WTC11 (cell line): ENCODE results near the gene DHX29. TPM values are rescaled to one million over a fixed set of nuclear protein-coding genes. Genes with fewer than 3 reads are reported as not detected.

ENCODE experiments used
- ATAC-seq: fragments of 200-7000 bp; cut with Tn5 transposase; 2 replicates; pipeline ENCODE4 v1.10.0; 2021; ENCODE audit warnings: mild to moderate bottlenecking, moderate library complexity
- CTCF ChIA-PET: fragments of 300-600 bp; sonication (Branson Sonifier 250); formaldehyde crosslinking; loops from one replicate; lab custom pipeline; 2021; ENCODE audit warnings: antibody characterized with exemption; lab: Charles Lee
- POLR2A ChIA-PET: fragments of 350-600 bp; sonication (Branson Sonifier 250); formaldehyde crosslinking; loops from one replicate; lab custom pipeline; 2021; ENCODE audit warnings: antibody characterized with exemption; lab: Charles Lee
- DNase-seq: peaks from one replicate; pipeline ENCODE4 v3.0.0; 2021; ENCODE audit warnings: low spot score
- H3K27ac Mint-ChIP-seq: 2 replicates; pipeline ENCODE4 v1.8.0; 2021; ENCODE audit warnings: mixed read lengths
- H3K27me3 Mint-ChIP-seq: 2 replicates; pipeline ENCODE4 v1.8.0; 2021; ENCODE audit warnings: low read depth, mild to moderate bottlenecking, moderate library complexity, mixed read lengths
- H3K36me3 Mint-ChIP-seq: 2 replicates; pipeline ENCODE4 v1.8.0; 2021; ENCODE audit warnings: mixed read lengths
- H3K4me1 Mint-ChIP-seq: 2 replicates; pipeline ENCODE4 v1.8.0; 2022; ENCODE audit warnings: mixed read lengths
- H3K4me3 Mint-ChIP-seq: 2 replicates; pipeline ENCODE4 v1.8.0; 2021; ENCODE audit warnings: mild to moderate bottlenecking, moderate library complexity, mixed read lengths
- H3K9me3 Mint-ChIP-seq: 2 replicates; pipeline ENCODE4 v1.8.0; 2021; ENCODE audit warnings: mixed read lengths
- ATF2 ChIP-seq: sonication (generic); formaldehyde crosslinking; IDR thresholded peaks from 2 replicates; pipeline ENCODE4 v1.8.1; 2022; ENCODE audit warnings: low read depth, missing genetic modification reagents, borderline replicate concordance
- CDX4 ChIP-seq: fragments of 250-450 bp; sonication (Bioruptor Pico); IDR thresholded peaks from 2 replicates; pipeline ENCODE4 v1.9.0; 2021; ENCODE audit warnings: moderate library complexity, mild to moderate bottlenecking, inconsistent platforms, borderline replicate concordance
- CREB1 ChIP-seq: sonication (generic); formaldehyde crosslinking; IDR thresholded peaks from 2 replicates; pipeline ENCODE4 v1.8.0; 2023; ENCODE audit warnings: mild to moderate bottlenecking, missing genetic modification reagents
- CREM ChIP-seq: sonication (generic); formaldehyde crosslinking; IDR thresholded peaks from 2 replicates; pipeline ENCODE4 v1.8.1; 2022; ENCODE audit warnings: mild to moderate bottlenecking, missing genetic modification reagents, moderate library complexity
- FOXK1 ChIP-seq: sonication (generic); formaldehyde crosslinking; IDR thresholded peaks from 2 replicates; pipeline ENCODE4 v1.8.0; 2022; ENCODE audit warnings: mild to moderate bottlenecking, moderate library complexity, missing genetic modification reagents
- HMGA2 ChIP-seq: fragments of 250-450 bp; sonication (Bioruptor Pico); IDR thresholded peaks from 2 replicates; pipeline ENCODE4 v1.4.0; 2021; ENCODE audit warnings: mild to moderate bottlenecking, moderate library complexity
- JAZF1 ChIP-seq: fragments of 250-450 bp; sonication (Bioruptor Pico); IDR thresholded peaks from 2 replicates; pipeline ENCODE4 v1.9.0; 2021; ENCODE audit warnings: moderate library complexity, mild to moderate bottlenecking, inconsistent platforms
- MYBL2 ChIP-seq: sonication (generic); formaldehyde crosslinking; IDR thresholded peaks from 2 replicates; pipeline ENCODE4 v1.8.1; 2023; ENCODE audit warnings: mild to moderate bottlenecking, moderate library complexity, missing genetic modification reagents
- NFE2L1 ChIP-seq: sonication (generic); formaldehyde crosslinking; IDR thresholded peaks from 2 replicates; pipeline ENCODE4 v1.8.1; 2023; ENCODE audit warnings: missing genetic modification reagents
- NFYB ChIP-seq: sonication (generic); formaldehyde crosslinking; conservative IDR thresholded peaks from 2 replicates; pipeline ENCODE4 v1.8.0; 2022; ENCODE audit warnings: low read depth, missing genetic modification reagents
- NR2C2 ChIP-seq: sonication (generic); formaldehyde crosslinking; IDR thresholded peaks from 2 replicates; pipeline ENCODE4 v1.8.0; 2022; ENCODE audit warnings: mild to moderate bottlenecking, missing genetic modification reagents
- OVOL2 ChIP-seq: fragments of 250-450 bp; sonication (Bioruptor Pico); IDR thresholded peaks from 2 replicates; pipeline ENCODE4 v1.9.0; 2021; ENCODE audit warnings: mild to moderate bottlenecking, borderline replicate concordance
- PRRX2 ChIP-seq: fragments of 250-450 bp; sonication (Bioruptor Pico); IDR thresholded peaks from 2 replicates; pipeline ENCODE4 v1.8.0; 2021; ENCODE audit warnings: mild to moderate bottlenecking
- SP1 ChIP-seq: sonication (generic); formaldehyde crosslinking; conservative IDR thresholded peaks from 2 replicates; pipeline ENCODE4 v1.8.1; 2022; ENCODE audit warnings: missing genetic modification reagents
- STAT6 ChIP-seq: sonication (generic); formaldehyde crosslinking; conservative IDR thresholded peaks from 2 replicates; pipeline ENCODE4 v1.8.1; 2023; ENCODE audit warnings: mild to moderate bottlenecking, low read depth, missing genetic modification reagents, moderate library complexity
- TEAD1 ChIP-seq: sonication (generic); formaldehyde crosslinking; IDR thresholded peaks from 2 replicates; pipeline ENCODE4 v1.8.0; 2022; ENCODE audit warnings: mild to moderate bottlenecking, missing genetic modification reagents
- USF1 ChIP-seq: sonication (generic); formaldehyde crosslinking; IDR thresholded peaks from 2 replicates; pipeline ENCODE4 v1.8.0; 2022; ENCODE audit warnings: mild to moderate bottlenecking, missing genetic modification reagents
- USF2 ChIP-seq: sonication (generic); formaldehyde crosslinking; IDR thresholded peaks from 2 replicates; pipeline ENCODE4 v1.8.1; 2023; ENCODE audit warnings: mild to moderate bottlenecking, missing genetic modification reagents, moderate library complexity
- ZNF532 ChIP-seq: fragments of 250-450 bp; sonication (Bioruptor Pico); IDR thresholded peaks from 2 replicates; pipeline ENCODE4 v1.9.0; 2021; ENCODE audit warnings: mild to moderate bottlenecking, borderline replicate concordance
- ZSCAN18 ChIP-seq: fragments of 250-450 bp; sonication (Bioruptor Pico); IDR thresholded peaks from 2 replicates; pipeline ENCODE4 v2.1.2; 2022; ENCODE audit warnings: mild to moderate bottlenecking, moderate library complexity
- total RNA-seq: library from RNA; stranded (reverse); gene quantifications from 3 replicates; pipeline ENCODE4 v1.2.3, GENCODE V29; 2021

The DHX29 gene
- total RNA-seq, 1 experiment from 2014 or later: 29.7 TPM

GRCh38 chr5:55220433-55221185 lies 86.9 kb downstream of the DHX29 start (continued):
- no peak for TF ChIP-seq ZSCAN18
- no peak for TF ChIP-seq CDX4
- TF ChIP-seq NFYB (CRISPR knock-in tag): no peak
- TF ChIP-seq USF1 (CRISPR knock-in tag): peak; percentile 84
- TF ChIP-seq ZNF532 (CRISPR knock-in tag): no peak
- TF ChIP-seq USF2 (CRISPR knock-in tag): peak; percentile 83
- TF ChIP-seq ATF2 (CRISPR knock-in tag): no peak
- TF ChIP-seq STAT6: no peak
- TF ChIP-seq SP1 (CRISPR knock-in tag): no peak
- TF ChIP-seq, all 79 proteins: peak for 9

- ChIA-PET CTCF (interaction anchor here (0.7 to 2.6 kb wide), 9 partner anchors 8 to 313 kb away, joined by 3 to 35 read pairs (median 5); partner anchors contain the start of genes CCNO, CDC20B and GPX8), POLR2A (no interaction called here)
- no peak for ATAC-seq
- no peak for DNase-seq
- Mint-ChIP-seq H3K27ac (no peak overlapping the region), H3K9me3 (no peaks in the 10 kb centered on the region), H3K4me3 (peak overlapping the region; percentile 88), H3K4me1 (peaks cover 51% of the 10 kb centered on the region), H3K36me3 (no peaks in the 10 kb centered on the region), H3K27me3 (peaks cover 70% of the 10 kb centered on the region)
- TF ChIP-seq HMGA2 (CRISPR knock-in tag) (no peak), MYBL2 (CRISPR knock-in tag) (no peak), FOXK1 (CRISPR knock-in tag) (no peak), NFE2L1 (CRISPR knock-in tag) (no peak), CREM (CRISPR knock-in tag) (no peak), JAZF1 (CRISPR knock-in tag) (no peak), CREB1 (CRISPR knock-in tag) (no peak), NR2C2 (CRISPR knock-in tag) (no peak), PRRX2 (no peak), TEAD1 (CRISPR knock-in tag) (no peak), OVOL2 (no peak)
Observed at GRCh38 chr5:55219770-55220169, 87.7 kb downstream of the DHX29 start.
